Activated CD8-positive, alpha-beta memory T cell treated with anti-CD3 and anti-CD28 coated beads, Interleukin-2, amount 50 U/mL, for 4 hours (primary cell): ENCODE data around the gene PLCL2.

Source experiments
- DNase-seq: peaks from one replicate; pipeline ENCODE4 v3.0.0-alpha.2; 2020

Gene PLCL2

GRCh38 chr3:17132286-17133115, 247.7 kb downstream of the PLCL2 start:
- no peak for DNase-seq

- no peak for DNase-seq
Measured at GRCh38 chr3:17133632-17134545, 249.1 kb downstream of the PLCL2 start.

DNA sequence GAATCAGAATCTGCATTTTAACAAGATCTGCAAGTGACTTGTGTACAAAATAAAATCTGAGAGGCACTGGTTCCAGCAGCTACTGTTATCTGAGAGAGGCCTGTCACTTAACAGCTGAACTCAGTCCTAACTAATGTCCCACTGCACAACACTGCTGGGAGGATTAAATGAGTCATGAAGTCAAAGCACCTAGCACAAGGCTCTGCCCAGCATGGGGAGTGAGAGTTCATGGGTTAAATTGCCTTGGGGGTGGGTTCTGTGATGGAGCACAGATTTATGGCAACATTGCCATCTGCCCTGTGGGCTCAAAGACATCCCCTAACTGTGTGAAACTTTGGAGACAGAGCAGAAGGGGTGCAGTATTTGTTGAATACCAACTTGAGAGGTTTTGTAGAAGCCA, 250.9 kb downstream of the PLCL2 start:
- DNase-seq = no peak

DNA sequence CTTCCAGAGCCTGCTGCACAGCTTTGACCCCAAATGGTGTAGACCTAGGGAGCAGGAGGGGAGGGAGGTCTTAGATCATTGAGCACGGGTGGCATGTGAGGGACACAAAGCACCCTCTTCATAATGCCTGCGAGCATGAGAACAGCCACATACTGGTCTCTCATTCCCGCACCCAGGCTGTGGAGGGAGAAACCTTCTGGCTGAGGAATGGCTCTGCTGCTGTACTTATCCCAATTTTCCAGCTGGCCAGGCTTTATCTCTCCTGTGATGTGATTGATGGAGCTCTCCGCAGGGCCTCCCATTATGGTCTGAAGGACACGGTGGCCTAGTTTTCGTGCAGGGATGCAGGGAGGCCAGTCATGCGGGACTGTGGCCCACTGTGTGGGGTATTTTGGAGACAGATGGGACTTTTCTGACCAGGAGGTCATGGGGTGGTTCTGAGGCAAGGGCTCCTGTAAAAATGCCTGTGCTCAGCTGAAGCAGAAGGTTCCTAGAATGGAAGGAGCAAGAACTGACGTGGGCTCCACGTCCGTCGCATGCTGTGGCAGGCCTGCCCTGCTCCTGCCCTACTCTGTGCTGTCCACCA, 251.5 kb downstream of the PLCL2 start:
- DNase-seq = no peak

DNA sequence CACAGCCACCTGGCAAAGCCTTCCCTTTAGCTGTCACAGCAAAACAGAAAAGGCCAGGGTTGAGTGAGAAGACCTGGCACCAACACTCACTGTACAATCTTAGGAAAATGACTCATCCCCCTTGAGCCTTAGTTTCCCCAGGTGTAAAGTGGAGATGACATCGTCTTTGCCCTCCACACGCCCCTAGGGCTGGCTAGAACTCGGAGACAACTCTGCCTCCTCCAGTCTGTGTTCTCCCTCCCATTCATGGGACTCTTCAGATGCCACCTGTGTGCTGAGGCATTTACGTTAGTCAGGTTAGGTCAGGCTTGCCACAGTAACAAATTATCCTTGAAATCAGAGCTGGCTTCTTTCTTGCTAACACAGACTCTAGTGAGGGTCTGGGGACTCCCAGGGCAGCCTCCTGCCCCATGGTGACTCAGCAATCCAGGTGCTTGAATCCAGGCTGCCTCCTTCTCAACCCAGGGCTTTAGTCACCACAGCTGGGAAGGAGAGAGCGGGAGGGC, 252.6 kb downstream of the PLCL2 start:
- DNase-seq = no peak

DNA sequence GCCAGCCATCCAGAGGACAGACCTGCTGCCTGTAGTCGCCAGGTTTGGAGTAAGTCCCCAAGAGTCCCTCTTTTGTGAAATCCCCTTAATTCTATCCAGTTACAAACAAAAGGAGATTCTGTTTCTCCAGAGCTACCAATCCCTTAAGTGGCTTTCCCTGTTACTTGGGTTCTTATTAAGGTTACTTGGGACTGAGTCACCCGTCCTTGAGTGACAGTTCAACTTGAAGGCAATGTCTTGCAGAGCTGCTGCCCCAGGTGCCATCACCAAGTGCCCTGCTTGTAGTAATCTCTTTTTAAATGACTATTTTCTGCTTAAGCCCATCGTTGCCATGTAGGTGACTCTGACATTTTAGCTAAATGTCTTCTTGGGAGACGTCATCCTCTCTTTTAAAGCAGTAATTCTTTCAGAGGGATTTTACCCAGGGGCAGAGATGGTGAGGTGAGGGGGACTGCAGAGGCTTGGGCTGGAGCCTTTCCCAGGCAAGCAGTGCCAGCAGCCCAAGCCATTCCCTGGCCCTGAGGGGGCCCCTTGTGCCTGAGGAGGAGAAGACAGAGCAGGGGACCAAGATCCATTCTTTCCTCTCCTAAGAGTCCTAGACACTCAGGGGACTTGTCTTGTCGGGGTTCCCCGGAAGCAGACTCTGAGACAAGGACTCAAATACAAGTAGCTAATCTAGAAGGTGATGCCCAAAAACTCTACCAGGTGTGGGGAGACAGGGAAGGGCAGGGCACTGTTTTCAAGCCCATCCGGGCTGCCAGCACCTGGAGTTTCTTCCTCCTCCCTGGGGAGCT, 253.7 kb downstream of the PLCL2 start:
- DNase-seq = no peak
